Neutrophil (primary cell): ENCODE measurements around the gene RRP12.

ENCODE experiments used
- H3K27ac ChIP-seq: fragments of 200-600 bp; sonication (generic); 2 replicates; pipeline ENCODE4 v1.5.1; 2016; ENCODE audit warnings: mild to moderate bottlenecking, moderate library complexity
- H3K27me3 ChIP-seq: fragments of 200-600 bp; sonication (generic); 2 replicates; pipeline ENCODE4 v1.6.0; 2016; ENCODE audit warnings: mild to moderate bottlenecking
- H3K36me3 ChIP-seq: fragments of 200-600 bp; sonication (generic); 2 replicates; pipeline ENCODE4 v1.5.1; 2017
- H3K4me1 ChIP-seq, 2 experiments: fragments of 200-600 bp in 1 of 2; sonication (generic) in 1 of 2; 1 replicate in 1 of 2; 2 replicates in 1 of 2; pipeline versions ENCODE4 v1.5.1 to v1.6.1; 2013 to 2016; ENCODE audit warnings: low read depth in 1 of 2, low read length in 1 of 2, mild to moderate bottlenecking in 1 of 2, moderate library complexity in 1 of 2; ENCODE audit not compliant: control insufficient read depth in 1 of 2, insufficient read depth in 1 of 2
- H3K4me3 ChIP-seq, 2 experiments: fragments of 200-600 bp in 1 of 2; sonication (generic) in 1 of 2; 1 replicate in 1 of 2; 2 replicates in 1 of 2; pipeline ENCODE4 v1.5.1; 2013 to 2016; ENCODE audit warnings: low read depth in 1 of 2, low read length in 1 of 2, mild to moderate bottlenecking in 1 of 2, moderate library complexity in 1 of 2
- H3K9me3 ChIP-seq: fragments of 200-600 bp; sonication (generic); 2 replicates; pipeline ENCODE4 v1.5.1; 2016
- CTCF ChIP-seq: fragments of 200-600 bp; sonication (generic); IDR thresholded peaks from 2 replicates; pipeline ENCODE4 v1.5.1; 2016; ENCODE audit warnings: antibody characterized with exemption

Gene RRP12

GRCh38 chr10:97329766-97330165 lies 71.4 kb downstream of the RRP12 start:
- no peaks in the 10 kb centered on the region for H3K27me3 ChIP-seq
- peaks cover 67 to 74% of the 10 kb centered on the region in 2 experiments for H3K4me1 ChIP-seq
- peak overlapping the region; percentile 99 for H3K27ac ChIP-seq
- H3K36me3 ChIP-seq: peaks cover 85% of the 10 kb centered on the region
- no peaks in the 10 kb centered on the region for H3K9me3 ChIP-seq
- no peak for TF ChIP-seq CTCF
- peak overlapping the region; percentile 88 to 89 for H3K4me3 ChIP-seq

- Histone ChIP-seq H3K4me1 (peaks cover 75 to 79% of the 10 kb centered on the region in 2 experiments), H3K36me3 (peaks cover 90% of the 10 kb centered on the region), H3K27me3 (no peaks in the 10 kb centered on the region), H3K4me3 (peak overlapping the region; percentile 88 to 89), H3K9me3 (no peaks in the 10 kb centered on the region), H3K27ac (peak overlapping the region; percentile 99)
- TF ChIP-seq CTCF: no peak
Observed at GRCh38 chr10:97328646-97329453, 72.3 kb downstream of the RRP12 start.

- Histone ChIP-seq H3K36me3 (peaks cover 92% of the 10 kb centered on the region), H3K27me3 (no peaks in the 10 kb centered on the region), H3K27ac (peak overlapping the region; percentile 99), H3K4me1 (peaks cover 87 to 91% of the 10 kb centered on the region in 2 experiments), H3K4me3 (peak overlapping the region; percentile 28 to 88), H3K9me3 (no peaks in the 10 kb centered on the region)
- TF ChIP-seq CTCF: no peak
Observed at GRCh38 chr10:97327348-97328294, 73.5 kb downstream of the RRP12 start.

GRCh38 chr10:97325754-97326153 lies 75.4 kb downstream of the RRP12 start:
- peak overlapping the region in 1 of 2 experiments; percentile 88 for H3K4me3 ChIP-seq
- H3K27ac ChIP-seq: peak overlapping the region; percentile 99
- H3K4me1 ChIP-seq: peaks cover 90 to 91% of the 10 kb centered on the region in 2 experiments
- H3K9me3 ChIP-seq: no peaks in the 10 kb centered on the region
- peaks cover 85% of the 10 kb centered on the region for H3K36me3 ChIP-seq
- TF ChIP-seq CTCF: no peak
- no peaks in the 10 kb centered on the region for H3K27me3 ChIP-seq

- peak overlapping the region; percentile 94 to 99 for H3K4me3 ChIP-seq
- no peaks in the 10 kb centered on the region for H3K9me3 ChIP-seq
- peaks cover 68 to 69% of the 10 kb centered on the region in 2 experiments for H3K4me1 ChIP-seq
- no peak for TF ChIP-seq CTCF
- H3K27ac ChIP-seq: peak overlapping the region; percentile 100
- H3K36me3 ChIP-seq: peaks cover 62% of the 10 kb centered on the region
- H3K27me3 ChIP-seq: no peaks in the 10 kb centered on the region
Observed at GRCh38 chr10:97323501-97323900, 77.6 kb downstream of the RRP12 start.
